IMR-90 (cell line): ENCODE data around the gene SNED1. TPM values are rescaled to one million over a fixed set of nuclear protein-coding genes. Genes with fewer than 3 reads are reported as not detected.

Experiments
- ATAC-seq: fragments of 200-7000 bp; cut with Tn5 transposase; 2 replicates; pipeline ENCODE4 v1.9.1; 2020; ENCODE audit warnings: low read depth, mild to moderate bottlenecking, moderate library complexity
- BruUV-seq: library from RNA; stranded (reverse); fragments of 400-500 nt; replicated peaks from 2 replicates; lab custom pipeline; 2021; lab: Mats Ljungman, UMichigan
- CTCF ChIA-PET: fragments of 300-600 bp; formaldehyde crosslinking; extraction: SDS; loops from one replicate; lab custom pipeline; 2021; ENCODE audit warnings: antibody characterized with exemption; lab: Yijun Ruan, JAX
- POLR2A ChIA-PET: fragments of 300-600 bp; sonication (Branson Sonifier 250); formaldehyde crosslinking; loops from one replicate; lab custom pipeline; 2022; ENCODE audit warnings: antibody characterized with exemption; ENCODE audit not compliant: unreplicated experiment; lab: Charles Lee
- DNase-seq: peaks from one replicate; pipeline ENCODE4 v3.0.0; 2013
- H2AFZ ChIP-seq: replicated peaks from 2 replicates; pipeline ENCODE3; 2013; ENCODE audit warnings: low read length, mild to moderate bottlenecking; ENCODE audit not compliant: poor library complexity
- H2AK5ac ChIP-seq: 2 replicates; pipeline ENCODE4 v1.6.1; 2013; ENCODE audit warnings: low read depth, low read length, inconsistent platforms
- H2AK9ac ChIP-seq: replicated peaks from 2 replicates; pipeline ENCODE3; 2013; ENCODE audit warnings: mild to moderate bottlenecking, low read depth, low read length, moderate library complexity; ENCODE audit not compliant: poor library complexity
- H2BK120ac ChIP-seq: 2 replicates; pipeline ENCODE4 v1.6.1; 2013; ENCODE audit warnings: low read depth, low read length, inconsistent platforms
- H2BK15ac ChIP-seq: 3 replicates; pipeline ENCODE4 v1.6.1; 2013; ENCODE audit warnings: low read depth, low read length, inconsistent platforms
- H2BK20ac ChIP-seq: 2 replicates; pipeline ENCODE4 v1.6.1; 2013; ENCODE audit warnings: low read depth, mild to moderate bottlenecking, inconsistent platforms, low read length, moderate library complexity
- H2BK5ac ChIP-seq: 2 replicates; pipeline ENCODE4 v1.6.1; 2013; ENCODE audit warnings: mild to moderate bottlenecking, low read depth, low read length, inconsistent platforms; ENCODE audit not compliant: poor library complexity, severe bottlenecking
- H3K14ac ChIP-seq: replicated peaks from 2 replicates; pipeline ENCODE4 v1.6.1; 2013; ENCODE audit warnings: low read depth, low read length, inconsistent platforms
- H3K18ac ChIP-seq: 2 replicates; pipeline ENCODE4 v1.6.1; 2013; ENCODE audit warnings: low read depth, low read length, control low read depth
- H3K23ac ChIP-seq: 2 replicates; pipeline ENCODE4 v1.6.1; 2013; ENCODE audit warnings: low read depth, low read length, inconsistent platforms
- H3K27ac ChIP-seq: 2 replicates; pipeline ENCODE4 v1.5.1; 2013; ENCODE audit warnings: mild to moderate bottlenecking, control low read depth, low read length; ENCODE audit not compliant: insufficient read depth
- H3K27me3 ChIP-seq: 2 replicates; pipeline ENCODE4 v1.6.1; 2013; ENCODE audit warnings: low read length; ENCODE audit not compliant: control insufficient read depth, insufficient read depth
- H3K36me3 ChIP-seq: 2 replicates; pipeline ENCODE4 v1.6.1; 2013; ENCODE audit warnings: low read length, mixed read lengths; ENCODE audit not compliant: control insufficient read depth, insufficient read depth
- H3K4ac ChIP-seq: 2 replicates; pipeline ENCODE4 v1.6.1; 2013; ENCODE audit warnings: low read depth, low read length, inconsistent platforms
- H3K4me1 ChIP-seq: 2 replicates; pipeline ENCODE4 v1.6.1; 2013; ENCODE audit warnings: low read length, mixed read lengths; ENCODE audit not compliant: control insufficient read depth, insufficient read depth
- H3K4me2 ChIP-seq: 2 replicates; pipeline ENCODE4 v1.6.1; 2013; ENCODE audit warnings: low read depth, mild to moderate bottlenecking, control low read depth, low read length, moderate library complexity
- H3K4me3 ChIP-seq: 2 replicates; pipeline ENCODE4 v1.5.1; 2013; ENCODE audit warnings: low read depth, mild to moderate bottlenecking, control low read depth, low read length, moderate library complexity; ENCODE audit not compliant: insufficient read depth
- H3K56ac ChIP-seq: 2 replicates; pipeline ENCODE4 v1.6.1; 2013; ENCODE audit warnings: low read length, inconsistent platforms; ENCODE audit not compliant: insufficient read depth; ENCODE audit errors: extremely low read depth
- H3K79me1 ChIP-seq, 2 experiments: 2 replicates each; pipeline ENCODE4 v1.6.1; 2013; ENCODE audit warnings: low read length in 2 of 2, inconsistent platforms in 1 of 2, low read depth in 1 of 2
- H3K9ac ChIP-seq: 2 replicates; pipeline ENCODE4 v1.6.1; 2013; ENCODE audit warnings: low read depth, low read length, control low read depth
- H3K9me1 ChIP-seq: 2 replicates; pipeline ENCODE4 v1.6.1; 2013; ENCODE audit warnings: low read length, inconsistent platforms; ENCODE audit not compliant: insufficient read depth
- H3K9me3 ChIP-seq: 2 replicates; pipeline ENCODE4 v1.6.1; 2013; ENCODE audit warnings: low read length; ENCODE audit not compliant: control insufficient read depth, insufficient read depth
- H4K20me1 ChIP-seq: 2 replicates; pipeline ENCODE4 v1.6.1; 2013; ENCODE audit warnings: low read length, inconsistent platforms; ENCODE audit not compliant: insufficient read depth
- H4K5ac ChIP-seq: 2 replicates; pipeline ENCODE4 v1.6.1; 2013; ENCODE audit warnings: mild to moderate bottlenecking, low read depth, low read length, control low read depth
- H4K8ac ChIP-seq, 2 experiments: 2 replicates each; pipeline ENCODE4 v1.6.1; 2013; ENCODE audit warnings: low read depth in 2 of 2, low read length in 2 of 2, control low read depth in 1 of 2, inconsistent platforms in 1 of 2
- H4K91ac ChIP-seq: 2 replicates; pipeline ENCODE4 v1.6.1; 2013; ENCODE audit warnings: low read depth, low read length, inconsistent platforms; ENCODE audit not compliant: insufficient read depth
- CHD1 ChIP-seq: IDR thresholded peaks from 2 replicates; pipeline ENCODE4 v1.6.1; 2012; ENCODE audit warnings: low read depth, low read length, improper control_type of control experiment
- MAFK ChIP-seq: IDR thresholded peaks from 2 replicates; pipeline ENCODE4 v1.6.1; 2012; ENCODE audit warnings: low read depth, low read length, improper control_type of control experiment
- MAZ ChIP-seq: IDR thresholded peaks from 2 replicates; pipeline ENCODE4 v1.6.1; 2012; ENCODE audit warnings: low read depth, mild to moderate bottlenecking, low read length, improper control_type of control experiment, moderate library complexity, borderline replicate concordance
- MXI1 ChIP-seq: IDR thresholded peaks from 2 replicates; pipeline ENCODE4 v1.6.1; 2012; ENCODE audit warnings: low read depth, mild to moderate bottlenecking, low read length, moderate library complexity, borderline replicate concordance
- POLR2A ChIP-seq: IDR thresholded peaks from 2 replicates; pipeline ENCODE4 v1.6.1; 2012; ENCODE audit warnings: mild to moderate bottlenecking, low read depth, low read length
- RAD21 ChIP-seq: IDR thresholded peaks from 2 replicates; pipeline ENCODE4 v1.6.1; 2012; ENCODE audit warnings: low read length, improper control_type of control experiment
- SMC3 ChIP-seq: fragments of 150-350 bp; IDR thresholded peaks from 2 replicates; pipeline ENCODE4 v1.6.1; 2016; ENCODE audit warnings: low read depth, mild to moderate bottlenecking, antibody characterized with exemption, low read length, moderate library complexity
- WGBS, 2 experiments: methylation state at CpG; one replicate each; pipeline versions ENCODE4 v1.1.5 to v1.1.7; 2013; ENCODE audit warnings: missing lambda C conversion rate in 2 of 2; ENCODE audit not compliant: insufficient read length in 1 of 2; ENCODE audit errors: extremely low coverage in 2 of 2; 5-methylcytosine and 5-hydroxymethylcytosine counted together
- dilution Hi-C: fragments of 300-500 bp; cut with HindIII; formaldehyde crosslinking; loops from one replicate; pipeline ENCODE4 v1.14.3; 2018; ENCODE audit warnings: low sequenced_read_pairs; ENCODE audit not compliant: unreplicated experiment
- in situ Hi-C: fragments of 300-500 bp; cut with MboI; formaldehyde crosslinking; loops from 3 replicates; pipeline ENCODE4 v1.14.3; 2019; ENCODE audit warnings: low sequenced_read_pairs, inconsistent platforms, mixed read lengths
- intact Hi-C: fragments of 100-400 bp; cut with micrococcal nuclease; formaldehyde crosslinking; loops from 2 replicates; pipeline ENCODE4 v1.10.0; 2022
- polyA plus RNA-seq, 3 experiments: library from polyadenylated mRNA; depleted of rRNA; stranded (reverse); fragments of >200 nt; gene quantifications; 2 replicates each; pipeline ENCODE4 v1.2.3, GENCODE V29; 2012; ENCODE audit warnings: low replicate concordance in 1 of 3
- total RNA-seq: library from RNA; depleted of rRNA; stranded (reverse); fragments of >200 nt; gene quantifications from 2 replicates; pipeline ENCODE4 v1.2.3, GENCODE V29; 2012

Gene SNED1
- total and polyA plus RNA-seq, 2 of the 4 experiments (the other 2 are of a cell fraction) = 1.1 to 3.4 TPM

GRCh38 chr2:240952496-240953246, 45.7 kb upstream of the SNED1 start:
- no peak overlapping the region for H2BK20ac ChIP-seq
- H3K4me3 ChIP-seq = no peak overlapping the region
- no peak overlapping the region for H3K4me2 ChIP-seq
- H3K9ac ChIP-seq = no peak overlapping the region
- intact Hi-C loops (no loop called here), in situ Hi-C loops (no loop called here), dilution Hi-C loops (no loop called here)
- H2AK9ac ChIP-seq = no peak overlapping the region
- H3K27me3 ChIP-seq = peaks cover 36% of the 10 kb centered on the region; the same call in 1 of the 2 replicates
- H4K91ac ChIP-seq = no peak overlapping the region
- no peaks in the 10 kb centered on the region for H3K9me1 ChIP-seq
- no peak overlapping the region for H3K4ac ChIP-seq
- BruUV-seq = no TSS peak
- H2AK5ac ChIP-seq = no peak overlapping the region
- H3K56ac ChIP-seq = no peak overlapping the region
- no peaks in the 10 kb centered on the region for H3K9me3 ChIP-seq
- 57% methylated on average over 6 of the region's 14 CpGs; no CpG with 5 or more reads in 1 of the 2 experiments for WGBS, 2 experiments
- no peak overlapping the region for H2BK120ac ChIP-seq
- DNase-seq = no peak
- no peaks in the 10 kb centered on the region for H3K79me1 ChIP-seq
- peak overlapping the region; percentile 41 for H2AFZ ChIP-seq
- no peak overlapping the region for H3K14ac ChIP-seq
- TF ChIP-seq RAD21 (no peak), CHD1 (no peak), MXI1 (no peak), SMC3 (no peak), POLR2A (no peak), MAFK (no peak), MAZ (no peak)
- no peak overlapping the region for H4K8ac ChIP-seq
- no peak overlapping the region for H3K23ac ChIP-seq
- ChIA-PET CTCF (no interaction called here), POLR2A (no interaction called here)
- H3K18ac ChIP-seq = no peak overlapping the region
- peaks cover 2% of the 10 kb centered on the region; the same call in 1 of the 2 replicates for H3K4me1 ChIP-seq
- no peaks in the 10 kb centered on the region for H3K36me3 ChIP-seq
- no peak overlapping the region for H2BK5ac ChIP-seq
- H4K5ac ChIP-seq = no peak overlapping the region
- no peak overlapping the region for H3K27ac ChIP-seq
- no peak overlapping the region for H2BK15ac ChIP-seq
- ATAC-seq = no peak
- H4K20me1 ChIP-seq = no peaks in the 10 kb centered on the region
